GM12864 (cell line): ENCODE results near the gene ZNF311.

ENCODE experiments used
- DNase-seq: peaks from one replicate; pipeline ENCODE4 v3.0.0-alpha.2; 2011; ENCODE audit warnings: low read depth
- H3K4me3 ChIP-seq: 2 replicates; pipeline ENCODE4 v1.5.1; 2011; ENCODE audit warnings: mild to moderate bottlenecking, low read depth, low read length, control low read depth
- TF ChIP-seq, protein P1 (sequence below): IDR thresholded peaks from 2 replicates; pipeline ENCODE4 v1.5.1; 2011; ENCODE audit warnings: low read depth, mild to moderate bottlenecking, moderate library complexity, low read length, control low read depth, inconsistent platforms; ENCODE audit errors: missing control alignments

The ZNF311 gene

DNA sequence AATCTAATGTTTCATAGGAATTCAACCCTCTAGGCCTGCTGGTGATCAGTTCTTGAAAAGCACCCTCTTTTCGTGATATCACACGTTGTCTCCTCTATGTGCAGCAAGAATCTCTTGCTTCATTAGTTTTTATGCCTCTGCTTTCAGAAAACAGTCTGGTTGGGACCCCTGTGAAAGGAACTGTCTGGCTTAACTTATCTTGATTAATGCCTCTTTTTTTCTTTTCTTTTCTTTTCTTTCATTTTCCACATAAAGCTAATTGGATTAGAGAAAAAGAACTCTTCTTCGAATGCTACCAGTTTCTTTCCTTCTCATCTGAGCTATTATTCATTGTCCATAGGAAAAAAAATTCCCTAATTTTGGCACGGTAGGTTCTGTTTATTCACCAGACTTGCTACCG, 21.3 kb downstream of the ZNF311 start:
- TF ChIP-seq, protein P1, sequence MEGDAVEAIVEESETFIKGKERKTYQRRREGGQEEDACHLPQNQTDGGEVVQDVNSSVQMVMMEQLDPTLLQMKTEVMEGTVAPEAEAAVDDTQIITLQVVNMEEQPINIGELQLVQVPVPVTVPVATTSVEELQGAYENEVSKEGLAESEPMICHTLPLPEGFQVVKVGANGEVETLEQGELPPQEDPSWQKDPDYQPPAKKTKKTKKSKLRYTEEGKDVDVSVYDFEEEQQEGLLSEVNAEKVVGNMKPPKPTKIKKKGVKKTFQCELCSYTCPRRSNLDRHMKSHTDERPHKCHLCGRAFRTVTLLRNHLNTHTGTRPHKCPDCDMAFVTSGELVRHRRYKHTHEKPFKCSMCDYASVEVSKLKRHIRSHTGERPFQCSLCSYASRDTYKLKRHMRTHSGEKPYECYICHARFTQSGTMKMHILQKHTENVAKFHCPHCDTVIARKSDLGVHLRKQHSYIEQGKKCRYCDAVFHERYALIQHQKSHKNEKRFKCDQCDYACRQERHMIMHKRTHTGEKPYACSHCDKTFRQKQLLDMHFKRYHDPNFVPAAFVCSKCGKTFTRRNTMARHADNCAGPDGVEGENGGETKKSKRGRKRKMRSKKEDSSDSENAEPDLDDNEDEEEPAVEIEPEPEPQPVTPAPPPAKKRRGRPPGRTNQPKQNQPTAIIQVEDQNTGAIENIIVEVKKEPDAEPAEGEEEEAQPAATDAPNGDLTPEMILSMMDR = no peak
- H3K4me3 ChIP-seq = no peak overlapping the region
- no peak for DNase-seq

DNA sequence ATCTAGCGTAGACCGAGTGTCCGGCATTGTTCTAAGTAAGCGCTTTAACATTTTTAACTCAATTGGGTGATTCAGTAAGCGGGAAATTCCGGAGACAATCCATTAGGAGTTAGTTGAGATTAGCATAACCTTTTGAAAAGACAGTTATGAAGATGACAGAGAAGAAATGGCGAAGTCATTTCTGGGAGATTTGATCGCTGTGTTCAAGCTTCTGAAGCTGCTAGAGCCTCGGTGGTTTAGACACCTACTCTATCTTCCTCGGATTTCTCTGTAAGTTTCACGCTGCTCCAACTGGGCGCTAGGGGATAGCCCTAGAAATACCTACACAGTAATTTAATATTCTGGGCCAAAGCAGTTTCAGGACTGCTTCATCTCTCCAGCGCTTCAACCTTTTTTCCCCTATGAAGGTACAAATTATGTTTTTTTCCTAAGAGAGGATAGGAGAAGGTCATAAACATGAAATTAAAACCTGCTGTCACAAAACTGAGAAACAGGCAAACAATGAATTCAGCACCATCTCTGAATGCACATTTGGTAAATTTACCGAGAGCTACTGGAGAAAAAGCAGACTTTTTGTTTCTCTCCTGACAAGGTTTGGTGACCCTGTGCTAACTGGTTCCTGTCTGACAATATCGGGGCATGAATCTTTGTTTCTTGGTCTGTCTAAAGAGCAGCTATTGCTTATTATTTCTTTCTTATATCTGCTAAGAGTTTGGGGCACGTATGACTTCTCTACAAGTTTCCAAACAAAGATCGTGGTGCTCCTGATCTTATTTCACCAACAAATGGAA, 22.4 kb downstream of the ZNF311 start:
- no peak for DNase-seq
- peak overlapping the region; percentile 70 for H3K4me3 ChIP-seq
- TF ChIP-seq, protein P1 = peak; percentile 20

DNA sequence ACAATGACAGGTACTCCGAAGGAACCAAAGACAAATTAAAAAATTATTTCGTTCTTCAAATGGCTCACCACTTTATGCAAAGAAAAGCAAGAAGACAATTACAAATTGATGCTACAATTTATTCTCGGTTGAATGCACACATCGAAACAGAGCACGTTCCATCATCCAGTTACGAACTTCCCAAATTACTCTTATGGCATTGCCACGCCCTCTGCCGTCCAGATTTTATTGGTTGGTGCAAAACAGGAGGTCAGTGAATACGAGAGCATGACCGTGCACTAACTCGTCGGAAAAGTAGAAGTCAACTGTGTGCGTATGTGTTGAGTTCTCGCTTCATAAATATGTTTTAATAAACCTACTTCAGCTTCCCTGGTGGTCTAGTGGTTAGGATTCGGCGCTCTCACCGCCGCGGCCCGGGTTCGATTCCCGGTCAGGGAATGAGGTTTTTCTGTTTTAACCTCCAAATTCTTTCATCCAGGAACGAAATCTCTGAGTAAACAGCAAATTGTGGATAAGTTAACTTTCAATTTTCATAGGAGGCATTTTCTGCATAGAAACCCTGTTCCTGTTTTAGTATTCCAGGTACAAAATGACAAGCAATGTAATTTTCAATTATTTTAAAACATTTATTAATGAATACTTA, 23.2 kb downstream of the ZNF311 start:
- TF ChIP-seq, protein P1 = no peak
- DNase-seq = peak; percentile 62
- H3K4me3 ChIP-seq = peak overlapping the region; percentile 70

DNA sequence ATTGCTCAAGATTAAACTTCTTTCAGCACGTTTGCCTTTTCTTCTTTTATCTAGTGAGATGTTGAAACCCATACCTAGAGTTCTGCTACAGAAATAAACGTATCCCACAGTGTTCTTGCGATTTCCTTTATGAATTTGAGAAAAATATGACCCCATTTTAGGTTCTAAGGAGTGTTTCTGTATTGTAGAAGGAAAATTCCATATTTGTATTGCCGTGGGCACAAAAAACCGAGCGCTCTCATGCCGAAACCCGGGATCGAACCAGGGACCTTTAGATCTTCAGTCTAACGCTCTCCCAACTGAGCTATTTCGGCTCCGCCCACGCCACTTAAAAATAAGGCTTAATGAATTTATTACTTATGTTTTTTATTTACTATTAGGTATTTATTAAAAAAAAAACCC, 23.7 kb downstream of the ZNF311 start:
- H3K4me3 ChIP-seq = peak overlapping the region; percentile 70
- DNase-seq = peak; percentile 30
- TF ChIP-seq, protein P1 = no peak

DNA sequence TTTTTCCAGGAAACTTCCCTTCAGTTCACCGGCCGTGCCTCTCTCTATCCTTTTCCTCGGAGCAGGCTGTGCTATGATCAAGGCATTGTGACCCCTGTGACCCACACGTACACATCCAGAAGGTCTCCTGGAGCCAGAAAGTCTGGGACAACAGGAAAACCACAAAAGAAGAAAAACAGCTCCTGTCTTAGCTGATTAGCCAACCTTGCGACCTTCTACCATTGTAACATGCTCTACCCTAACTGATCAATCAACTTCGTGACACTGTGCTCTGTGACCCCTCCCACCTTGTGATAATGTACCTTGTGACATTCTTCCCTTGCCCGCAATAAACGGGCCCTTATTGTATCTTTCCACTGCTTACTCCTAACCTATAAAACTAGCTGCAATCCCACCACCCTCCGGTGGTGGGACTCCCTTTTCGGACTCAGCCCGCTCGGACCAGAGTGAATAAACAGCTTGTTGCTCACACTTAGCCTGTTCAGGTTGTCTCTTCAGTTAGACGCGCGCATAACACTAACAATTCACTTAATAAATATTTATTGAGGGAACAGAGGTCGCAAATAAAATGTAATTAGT, 24.2 kb downstream of the ZNF311 start:
- peak overlapping the region; percentile 70 for H3K4me3 ChIP-seq
- TF ChIP-seq, protein P1 = peak; percentile 36
- no peak for DNase-seq

DNA sequence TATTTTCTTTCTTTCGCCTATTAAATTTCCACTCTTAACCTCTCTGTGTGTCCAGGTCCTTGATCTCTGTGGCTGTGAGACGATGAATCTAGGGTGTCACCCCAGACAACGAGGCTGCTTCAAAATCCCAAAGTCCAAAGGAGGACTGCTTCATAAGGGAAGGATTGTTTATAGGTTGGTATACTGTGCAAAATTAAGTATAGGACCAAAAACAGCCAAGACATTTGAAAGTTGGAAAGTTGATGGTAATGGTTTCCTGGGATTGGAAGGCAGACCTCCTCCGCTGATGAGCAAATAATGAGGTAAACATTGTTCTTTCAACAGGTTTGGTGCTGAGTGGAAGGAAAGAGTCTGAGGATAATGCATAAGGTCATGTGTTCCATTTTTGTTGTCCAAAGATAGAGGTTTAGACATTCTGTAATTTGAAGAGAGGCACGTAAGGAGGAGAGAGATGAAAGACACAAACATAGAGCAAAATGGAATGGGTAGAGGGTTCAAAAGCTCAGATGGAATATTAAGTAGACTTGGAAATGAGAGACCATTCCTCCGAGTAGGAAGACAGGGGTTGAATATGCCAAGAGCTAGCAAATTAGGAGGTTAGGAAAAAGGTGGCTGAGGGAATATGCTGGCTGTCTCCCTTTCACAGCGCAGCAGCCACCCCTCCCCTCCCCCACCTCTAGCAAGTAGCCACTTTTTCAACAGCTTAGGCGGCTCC, 24.8 kb downstream of the ZNF311 start:
- peak overlapping the region; percentile 70 for H3K4me3 ChIP-seq
- TF ChIP-seq, protein P1 = no peak
- no peak for DNase-seq
